GM23248 (cell line): Measurements from ENCODE around the gene HYDIN. TPM values are rescaled to one million over a fixed set of nuclear protein-coding genes. Genes with fewer than 3 reads are reported as not detected.

ENCODE experiments used
- DNase-seq: peaks from one replicate; pipeline ENCODE4 v3.0.0-alpha.2; 2015
- H2AFZ ChIP-seq: fragments of 200-600 bp; sonication (generic); 2 replicates; pipeline ENCODE4 v1.6.1; 2016; ENCODE audit warnings: antibody characterized with exemption
- H3F3A ChIP-seq: fragments of 200-600 bp; sonication (generic); 2 replicates; pipeline ENCODE4 v1.6.1; 2016; ENCODE audit warnings: mild to moderate bottlenecking, antibody characterized with exemption, mixed run types; ENCODE audit not compliant: insufficient read depth
- H3K27ac ChIP-seq: fragments of 200-600 bp; sonication (generic); 2 replicates; pipeline ENCODE4 v1.5.1; 2016; ENCODE audit warnings: mild to moderate bottlenecking
- H3K27me3 ChIP-seq: fragments of 200-600 bp; sonication (generic); replicated peaks from 2 replicates; pipeline ENCODE4 v1.6.1; 2016; ENCODE audit warnings: mild to moderate bottlenecking; ENCODE audit not compliant: insufficient read depth
- H3K36me3 ChIP-seq: fragments of 200-600 bp; sonication (generic); 2 replicates; pipeline ENCODE4 v1.6.1; 2016; ENCODE audit warnings: low read depth, mild to moderate bottlenecking
- H3K4me1 ChIP-seq: fragments of 200-600 bp; sonication (generic); 2 replicates; pipeline ENCODE4 v1.6.1; 2016; ENCODE audit warnings: mild to moderate bottlenecking; ENCODE audit not compliant: insufficient read depth
- H3K4me2 ChIP-seq: fragments of 200-600 bp; sonication (generic); one replicate; pipeline ENCODE4 v1.6.1; 2016; ENCODE audit warnings: mild to moderate bottlenecking; ENCODE audit not compliant: unreplicated experiment
- H3K4me3 ChIP-seq: fragments of 200-600 bp; sonication (generic); 2 replicates; pipeline ENCODE4 v1.5.1; 2016; ENCODE audit warnings: mild to moderate bottlenecking
- H3K79me2 ChIP-seq: fragments of 200-600 bp; sonication (generic); 2 replicates; pipeline ENCODE4 v1.6.1; 2016; ENCODE audit warnings: mild to moderate bottlenecking; ENCODE audit not compliant: insufficient read depth
- H3K9ac ChIP-seq: fragments of 200-600 bp; sonication (generic); 2 replicates; pipeline ENCODE4 v1.6.1; 2016; ENCODE audit warnings: mild to moderate bottlenecking
- H3K9me2 ChIP-seq: fragments of 200-600 bp; sonication (generic); 2 replicates; pipeline ENCODE4 v1.6.1; 2016; ENCODE audit warnings: mixed run types, mild to moderate bottlenecking, moderate library complexity; ENCODE audit not compliant: insufficient read depth
- H3K9me3 ChIP-seq: fragments of 200-600 bp; sonication (generic); one replicate; pipeline ENCODE4 v1.6.1; 2017; ENCODE audit warnings: low read depth
- H4K20me1 ChIP-seq: fragments of 200-600 bp; sonication (generic); 2 replicates; pipeline ENCODE4 v1.6.0; 2016; ENCODE audit not compliant: insufficient read depth
- EZH2 ChIP-seq: fragments of 200-600 bp; sonication (generic); IDR thresholded peaks from 2 replicates; pipeline ENCODE4 v1.6.1; 2018; ENCODE audit warnings: antibody characterized with exemption, mild to moderate bottlenecking; ENCODE audit not compliant: insufficient read depth, poor library complexity, severe bottlenecking
- EZH2phosphoT487 ChIP-seq: fragments of 200-600 bp; sonication (generic); IDR thresholded peaks from 2 replicates; pipeline ENCODE4 v1.6.1; 2018; ENCODE audit warnings: antibody characterized with exemption, moderate library complexity, mild to moderate bottlenecking, low read depth; ENCODE audit not compliant: insufficient read depth
- WGBS, 2 experiments: methylation state at CpG; one replicate each; pipeline ENCODE4 v1.1.6; 2015 to 2017; ENCODE audit warnings: low lambda C conversion rate in 2 of 2, low coverage in 1 of 2; ENCODE audit errors: missing lambda C conversion rate in 2 of 2; 5-methylcytosine and 5-hydroxymethylcytosine counted together
- in situ Hi-C: fragments of 300-500 bp; cut with MboI; formaldehyde crosslinking; loops from 2 replicates; pipeline ENCODE4 v1.15.0; 2020
- polyA plus RNA-seq: library from polyadenylated mRNA; unstranded; fragments of >200 nt; fragmentation: Nextera tagmentation; extraction: Ambion mirVana; gene quantifications from 2 replicates; pipeline ENCODE4 v1.2.1, GENCODE V29; 2016
- total RNA-seq: library from RNA; depleted of rRNA; stranded (reverse); fragments of >200 nt; shearing (Covaris generic); gene quantifications from 2 replicates; pipeline ENCODE4 v1.2.3, GENCODE V29; 2014

The HYDIN gene
- total and polyA plus RNA-seq, 2 experiments from 2014 or later, result 0.50 to 0.54 TPM

- no peaks in the 10 kb centered on the region for H4K20me1 ChIP-seq
- H3K9me2 ChIP-seq, result no peaks in the 10 kb centered on the region
- in situ Hi-C loops, result loop anchor here (10.0 kb wide), 1 partner anchor 235 kb away; no protein-coding TSS in a partner anchor
- H3K79me2 ChIP-seq, result no peaks in the 10 kb centered on the region
- WGBS, 2 experiments, result 54 to 56% methylated on average over 1 of the region's 1 CpG
- peaks cover 12% of the 10 kb centered on the region for H3K4me1 ChIP-seq
- H3K4me2 ChIP-seq, result no peak overlapping the region
- TF ChIP-seq EZH2 (no peak), EZH2phosphoT487 (no peak)
- peaks cover 31% of the 10 kb centered on the region for H3F3A ChIP-seq
- no peaks in the 10 kb centered on the region for H3K27me3 ChIP-seq
- H3K27ac ChIP-seq, result peak overlapping the region; percentile 29
- no peak overlapping the region for H3K4me3 ChIP-seq
- peak; percentile 28 for DNase-seq
- peaks cover 13% of the 10 kb centered on the region; the same call in 1 of the 2 replicates for H3K36me3 ChIP-seq
- no peak overlapping the region for H3K9ac ChIP-seq
- H2AFZ ChIP-seq, result no peak overlapping the region
- no peaks in the 10 kb centered on the region for H3K9me3 ChIP-seq
Observed at GRCh38 chr16:70779361-70779760, 451.2 kb downstream of the HYDIN start.

DNA sequence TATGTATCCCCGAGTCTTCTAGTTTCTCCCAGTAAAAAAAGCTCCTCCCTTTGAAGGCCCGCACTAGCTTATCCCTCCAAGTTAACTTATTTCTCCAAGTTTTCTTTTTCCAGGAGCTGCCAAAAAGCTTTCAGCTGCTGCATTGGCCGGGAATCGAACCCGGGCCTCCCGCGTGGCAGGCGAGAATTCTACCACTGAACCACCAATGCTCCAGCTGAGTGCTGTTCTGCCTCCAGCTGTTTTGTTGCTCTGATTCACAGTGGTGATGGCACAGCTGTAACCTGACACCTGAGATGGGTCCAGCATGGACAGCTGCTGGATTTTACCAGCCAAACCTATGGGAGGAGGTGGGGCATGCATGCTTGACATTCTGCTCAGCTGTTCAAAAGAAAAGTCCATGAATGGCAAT is 451.6 kb downstream of the HYDIN start:
- H4K20me1 ChIP-seq, result no peaks in the 10 kb centered on the region
- peak; percentile 90 for DNase-seq
- TF ChIP-seq EZH2phosphoT487 (no peak), EZH2 (no peak)
- no peaks in the 10 kb centered on the region for H3K9me2 ChIP-seq
- H2AFZ ChIP-seq, result no peak overlapping the region
- no peak overlapping the region for H3K4me2 ChIP-seq
- peaks cover 13% of the 10 kb centered on the region; the same call in 1 of the 2 replicates for H3K36me3 ChIP-seq
- 2 to 6% methylated on average over 8 of the region's 8 CpGs for WGBS, 2 experiments
- H3K79me2 ChIP-seq, result no peaks in the 10 kb centered on the region
- H3K4me3 ChIP-seq, result no peak overlapping the region
- in situ Hi-C loops, result loop anchor here (10.0 kb wide), 1 partner anchor 234 kb away; no protein-coding TSS in a partner anchor
- no peaks in the 10 kb centered on the region for H3K9me3 ChIP-seq
- peaks cover 31% of the 10 kb centered on the region for H3F3A ChIP-seq
- peaks cover 12% of the 10 kb centered on the region for H3K4me1 ChIP-seq
- H3K27me3 ChIP-seq, result no peaks in the 10 kb centered on the region
- no peak overlapping the region for H3K9ac ChIP-seq
- peak overlapping the region; percentile 29 for H3K27ac ChIP-seq

DNA sequence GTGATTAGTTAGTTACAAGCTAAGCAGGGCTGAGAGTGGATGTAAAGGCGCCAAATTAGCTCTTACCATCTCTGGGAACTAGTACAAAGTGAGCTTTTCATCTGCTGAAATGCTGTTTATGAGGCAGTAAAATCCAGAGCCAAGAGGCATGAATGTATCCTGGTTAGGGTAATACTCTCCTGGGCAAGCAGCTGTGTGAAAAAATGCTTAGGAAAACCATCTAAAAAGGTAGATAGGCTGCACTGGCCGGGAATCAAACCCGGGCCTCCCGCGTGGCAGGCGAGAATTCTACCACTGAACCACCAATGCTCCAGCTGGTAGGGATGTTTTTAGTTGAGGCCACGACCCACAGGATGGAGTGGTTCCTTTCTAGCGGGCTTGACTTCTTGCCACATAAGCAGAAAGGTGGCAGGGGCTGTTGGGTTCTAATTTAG is 452.5 kb downstream of the HYDIN start:
- Histone ChIP-seq H3F3A (peaks cover 35% of the 10 kb centered on the region), H2AFZ (no peak overlapping the region), H3K36me3 (peaks cover 11% of the 10 kb centered on the region; the same call in 1 of the 2 replicates), H3K79me2 (no peaks in the 10 kb centered on the region), H3K4me3 (no peak overlapping the region), H3K27ac (no peak overlapping the region), H3K27me3 (no peaks in the 10 kb centered on the region), H3K9me3 (no peaks in the 10 kb centered on the region), H3K9me2 (no peaks in the 10 kb centered on the region), H4K20me1 (no peaks in the 10 kb centered on the region), H3K4me2 (no peak overlapping the region), H3K9ac (no peak overlapping the region), H3K4me1 (peaks cover 12% of the 10 kb centered on the region)
- 91 to 93% methylated on average over 8 of the region's 8 CpGs for WGBS, 2 experiments
- peak; percentile 16 for DNase-seq
- in situ Hi-C loops, result loop anchor here (10.0 kb wide), 1 partner anchor 233 kb away; no protein-coding TSS in a partner anchor
- no peak for TF ChIP-seq EZH2phosphoT487
- TF ChIP-seq EZH2, result no peak

DNA sequence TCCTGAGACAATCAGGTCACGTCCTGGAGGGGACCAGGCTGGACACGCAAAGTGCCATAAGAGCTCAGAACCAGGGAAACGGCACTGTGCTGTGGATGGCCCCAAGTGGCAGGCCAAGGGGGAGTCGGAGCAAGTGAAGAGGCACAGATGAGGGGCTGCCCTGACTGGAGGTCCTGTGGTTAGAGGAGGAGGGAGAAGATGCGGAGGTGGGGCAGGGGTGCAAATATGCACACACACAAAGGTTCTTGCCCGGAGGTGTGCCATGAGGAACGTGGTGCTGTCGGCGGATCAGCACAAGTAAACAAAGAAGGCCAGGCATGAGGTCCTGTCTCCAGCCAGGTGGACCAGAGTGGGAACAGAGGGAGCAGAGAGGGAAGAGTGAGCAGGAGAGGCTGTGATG is 453.0 kb downstream of the HYDIN start:
- no peak for DNase-seq
- peaks cover 40% of the 10 kb centered on the region for H3F3A ChIP-seq
- H3K4me1 ChIP-seq, result peaks cover 16% of the 10 kb centered on the region
- no peak overlapping the region for H3K4me3 ChIP-seq
- H3K9me2 ChIP-seq, result no peaks in the 10 kb centered on the region
- no peaks in the 10 kb centered on the region for H3K9me3 ChIP-seq
- in situ Hi-C loops, result loop anchor here (10.0 kb wide), 1 partner anchor 233 kb away; no protein-coding TSS in a partner anchor
- WGBS, 2 experiments, result 95 to 98% methylated on average over 9 of the region's 9 CpGs
- H3K79me2 ChIP-seq, result no peaks in the 10 kb centered on the region
- no peak overlapping the region for H3K4me2 ChIP-seq
- H4K20me1 ChIP-seq, result no peaks in the 10 kb centered on the region
- no peaks in the 10 kb centered on the region for H3K27me3 ChIP-seq
- no peak overlapping the region for H3K27ac ChIP-seq
- no peak overlapping the region for H2AFZ ChIP-seq
- TF ChIP-seq EZH2, result no peak
- H3K9ac ChIP-seq, result no peak overlapping the region
- peaks cover 11% of the 10 kb centered on the region; the same call in 1 of the 2 replicates for H3K36me3 ChIP-seq

DNA sequence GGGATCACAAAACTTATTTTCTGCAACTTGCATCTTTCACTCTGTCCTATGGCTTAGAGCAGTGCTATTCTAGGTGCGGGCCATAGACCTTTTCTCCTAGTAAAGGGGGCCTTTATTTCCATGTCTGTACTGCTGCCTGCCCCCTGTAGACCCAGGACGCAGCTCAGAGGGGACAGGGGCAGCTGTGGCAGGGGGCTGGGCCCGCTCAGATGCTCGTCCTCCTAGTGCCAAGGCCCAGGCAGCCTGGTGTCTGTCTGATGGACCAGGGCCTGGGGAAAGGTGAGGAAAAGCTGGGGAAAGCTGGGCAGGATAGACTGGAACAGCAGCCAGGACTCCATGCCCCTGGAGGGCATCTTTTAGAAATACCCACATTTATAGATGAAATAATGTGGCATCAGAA is 455.1 kb downstream of the HYDIN start:
- peaks cover 44% of the 10 kb centered on the region for H3F3A ChIP-seq
- no peaks in the 10 kb centered on the region for H3K9me3 ChIP-seq
- peaks cover 21% of the 10 kb centered on the region for H3K4me1 ChIP-seq
- 81 to 86% methylated on average over 4 of the region's 4 CpGs for WGBS, 2 experiments
- no peak for DNase-seq
- no peak overlapping the region for H3K9ac ChIP-seq
- no peak overlapping the region for H3K27ac ChIP-seq
- no peak overlapping the region for H3K4me3 ChIP-seq
- in situ Hi-C loops, result loop anchor here (10.0 kb wide), 1 partner anchor 231 kb away; no protein-coding TSS in a partner anchor
- no peaks in the 10 kb centered on the region for H3K79me2 ChIP-seq
- 0 out of 2 replicates have a peak, but pooled peaks cover 4% of the 10 kb centered on the region for H3K36me3 ChIP-seq
- no peak overlapping the region for H3K4me2 ChIP-seq
- H3K9me2 ChIP-seq, result no peaks in the 10 kb centered on the region
- no peaks in the 10 kb centered on the region for H4K20me1 ChIP-seq
- H2AFZ ChIP-seq, result no peak overlapping the region
- TF ChIP-seq EZH2phosphoT487, result no peak
- TF ChIP-seq EZH2, result no peak
- H3K27me3 ChIP-seq, result no peaks in the 10 kb centered on the region
